ENCODE results near the gene TRPC1.
"Not testable (repeated sequence)": the region's sequence is repeated elsewhere in the genome, so short reads cannot be mapped to it uniquely, and the experiment has no call there.

TRPC1 gene

DNA sequence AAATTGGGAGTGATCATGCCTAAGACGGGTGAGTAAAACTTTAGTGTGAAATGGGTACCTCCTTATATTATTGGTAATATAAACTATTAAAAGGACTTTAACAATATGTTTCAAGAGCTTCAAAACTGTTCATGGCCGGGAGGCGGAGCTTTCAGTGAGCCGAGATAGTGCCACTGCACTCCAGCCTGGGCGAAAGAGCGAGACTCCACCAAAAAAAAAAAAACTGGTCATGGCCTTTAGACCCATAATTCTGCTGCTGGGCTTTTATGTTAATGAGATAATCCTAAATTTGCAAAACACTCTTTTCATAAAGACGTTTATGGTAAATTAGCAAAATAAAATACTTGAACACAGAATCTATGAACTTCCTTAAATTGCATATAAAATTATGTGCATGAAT is 22.8 kb downstream of the TRPC1 start:
- H3K4me3 ChIP-seq (ENCODE audit: control insufficient read depth, low read depth, low read length) = no peak overlapping the region
- TF ChIP-seq CTCF (conservative IDR thresholded peaks at IDR 0.05; ENCODE audit: control insufficient read depth, insufficient read depth, low read depth, low read length) = no peak
- DNase-seq (ENCODE audit: low read depth) = no peak

DNA sequence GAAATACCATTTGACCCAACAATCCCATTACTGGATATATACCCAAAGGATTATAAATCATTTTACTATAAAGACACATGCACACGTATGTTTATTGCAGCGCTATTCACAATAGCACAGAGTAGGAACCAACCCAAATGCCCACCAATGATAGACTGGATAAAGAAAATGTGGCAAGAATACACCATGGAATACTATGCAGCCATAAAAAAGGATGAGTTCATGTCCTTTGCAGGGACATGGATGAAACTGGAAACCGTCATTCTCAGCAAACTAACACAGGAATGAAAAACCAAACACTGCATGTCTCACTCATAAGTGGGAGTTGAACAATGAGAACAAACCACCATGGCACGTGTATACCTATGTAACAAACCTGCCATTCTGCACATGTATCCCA is 26.7 kb downstream of the TRPC1 start:
- DNase-seq (ENCODE audit: low read depth) = not testable (repeated sequence)

GRCh38 chr3:142752605-142753004 is 28.8 kb downstream of the TRPC1 start:
- not testable (repeated sequence) for H3K4me3 ChIP-seq (ENCODE audit: control insufficient read depth, low read depth, low read length); DNase-seq (ENCODE audit: low read depth)

More for the DNA sequence above, 26.7 kb downstream of the TRPC1 start:
- H3K4me3 ChIP-seq (ENCODE audit: control insufficient read depth, low read depth, low read length) = not testable (repeated sequence)

- no peak overlapping the region for H3K4me3 ChIP-seq (ENCODE audit: control insufficient read depth, low read depth, low read length)
- no peak for DNase-seq (ENCODE audit: low read depth)
- TF ChIP-seq CTCF (conservative IDR thresholded peaks at IDR 0.05; ENCODE audit: control insufficient read depth, insufficient read depth, low read depth, low read length) = no peak
Observed at GRCh38 chr3:142754494-142754893, 30.7 kb downstream of the TRPC1 start.

GRCh38 chr3:142768338-142768737 is 44.5 kb downstream of the TRPC1 start:
- no peak overlapping the region for H3K4me3 ChIP-seq (ENCODE audit: control insufficient read depth, low read depth, low read length)
- no peak for DNase-seq (ENCODE audit: low read depth)
- no peak for TF ChIP-seq CTCF (conservative IDR thresholded peaks at IDR 0.05; ENCODE audit: control insufficient read depth, insufficient read depth, low read depth, low read length)

DNA sequence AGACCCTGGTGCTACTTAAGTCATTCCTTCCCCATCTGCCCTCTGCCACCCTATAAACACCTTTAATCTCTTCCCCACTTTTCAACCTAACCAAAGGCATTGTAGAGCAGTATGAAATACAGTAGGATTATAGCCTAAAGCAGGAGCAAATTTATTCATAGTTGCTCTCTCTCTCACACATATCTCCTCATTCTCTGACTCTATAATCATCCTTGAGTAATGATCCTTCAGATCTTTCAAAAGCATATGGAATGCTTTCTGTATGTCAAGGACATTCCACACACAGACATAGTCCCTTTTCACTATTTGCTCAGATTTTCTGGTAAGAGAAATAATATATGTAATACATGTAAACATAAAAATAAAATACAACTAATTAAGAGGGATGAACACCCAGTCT is 54.1 kb downstream of the TRPC1 start:
- no peak for TF ChIP-seq CTCF (conservative IDR thresholded peaks at IDR 0.05; ENCODE audit: control insufficient read depth, insufficient read depth, low read depth, low read length)
- DNase-seq (ENCODE audit: low read depth) = no peak
- H3K4me3 ChIP-seq (ENCODE audit: control insufficient read depth, low read depth, low read length) = no peak overlapping the region

DNA sequence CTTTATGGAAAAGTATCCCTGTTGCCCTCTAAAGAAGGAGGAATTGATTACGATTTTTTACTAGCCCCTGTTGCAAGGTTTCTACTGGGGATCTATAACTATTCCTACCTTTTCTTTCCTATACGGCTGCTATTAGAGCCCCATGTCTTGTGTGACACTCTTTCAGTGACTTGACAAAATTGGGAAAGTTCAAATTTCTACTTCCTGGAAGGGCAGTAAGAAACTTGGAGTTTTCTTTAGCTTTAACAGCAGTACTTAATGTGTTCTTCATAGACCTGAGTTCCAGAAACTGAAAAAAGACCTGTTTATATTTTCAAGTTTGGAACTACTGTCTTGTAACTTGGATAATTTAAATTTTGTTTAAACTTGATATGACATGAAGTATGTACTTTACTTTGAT is 54.7 kb downstream of the TRPC1 start:
- no peak overlapping the region for H3K4me3 ChIP-seq (ENCODE audit: control insufficient read depth, low read depth, low read length)
- no peak for TF ChIP-seq CTCF (conservative IDR thresholded peaks at IDR 0.05; ENCODE audit: control insufficient read depth, insufficient read depth, low read depth, low read length)
- no peak for DNase-seq (ENCODE audit: low read depth)

DNA sequence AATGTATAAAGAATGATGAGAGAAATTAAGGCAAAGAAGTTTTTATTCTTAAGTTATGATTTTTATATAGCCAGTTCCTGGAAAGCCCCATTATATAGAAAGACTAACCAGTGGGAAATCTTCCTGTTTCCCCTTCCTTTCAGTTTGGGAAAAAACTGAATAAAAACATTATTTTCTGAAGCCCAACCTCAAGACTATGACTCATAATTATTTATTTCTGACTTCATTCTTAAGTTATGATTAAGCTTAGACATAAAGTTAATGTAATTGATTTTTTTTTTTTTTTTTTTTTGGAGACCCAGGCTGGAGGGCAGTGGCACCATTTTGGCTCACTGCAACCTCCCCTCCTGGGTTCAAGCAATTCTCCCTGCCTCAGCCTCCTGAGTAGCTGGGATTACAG is 55.8 kb downstream of the TRPC1 start:
- no peak overlapping the region for H3K4me3 ChIP-seq (ENCODE audit: control insufficient read depth, low read depth, low read length)
- peak; percentile 49 for DNase-seq (ENCODE audit: low read depth)
- TF ChIP-seq CTCF (conservative IDR thresholded peaks at IDR 0.05; ENCODE audit: control insufficient read depth, insufficient read depth, low read depth, low read length) = no peak
